GM12878 (cell line): ENCODE measurements around the gene MOGAT3. TPM values are rescaled to one million over a fixed set of nuclear protein-coding genes. Genes with fewer than 3 reads are reported as not detected.

Experiments used
- BMI1 ChIP-seq: fragments of 450-650 bp; IDR thresholded peaks from 2 replicates; pipeline ENCODE4 v1.6.1; 2016; ENCODE audit warnings: mild to moderate bottlenecking, moderate library complexity, borderline replicate concordance
- EP300 ChIP-seq, 2 experiments: fragments of 150-350 bp in 1 of 2; IDR thresholded peaks; 2 replicates each; pipeline ENCODE4 v1.6.1; 2011 to 2012; ENCODE audit warnings: low read depth in 2 of 2, low read length in 2 of 2, borderline replicate concordance in 1 of 2, improper control_type of control experiment in 1 of 2, inconsistent platforms in 1 of 2; ENCODE audit not compliant: control insufficient read depth in 1 of 2
- MTA3 ChIP-seq: IDR thresholded peaks from 2 replicates; pipeline ENCODE4 v1.6.1; 2012; ENCODE audit warnings: low read length, inconsistent platforms, borderline replicate concordance
- MXI1 ChIP-seq: fragments of 150-350 bp; IDR thresholded peaks from 2 replicates; pipeline ENCODE4 v1.6.1; 2011; ENCODE audit warnings: low read depth, mild to moderate bottlenecking, inconsistent platforms, low read length, improper control_type of control experiment
- NFIC ChIP-seq: IDR thresholded peaks from 2 replicates; pipeline ENCODE4 v1.6.1; 2012; ENCODE audit warnings: low read depth, mild to moderate bottlenecking, inconsistent platforms, low read length, moderate library complexity
- NFYA ChIP-seq: IDR thresholded peaks from 2 replicates; pipeline ENCODE4 v1.6.1; 2011; ENCODE audit warnings: low read depth, mild to moderate bottlenecking, low read length, improper control_type of control experiment, borderline replicate concordance
- RAD51 ChIP-seq: fragments of 450-650 bp; IDR thresholded peaks from 2 replicates; pipeline ENCODE4 v1.6.1; 2016; ENCODE audit warnings: moderate library complexity, mild to moderate bottlenecking, inconsistent platforms
- SP1 ChIP-seq: IDR thresholded peaks from one replicate; pipeline ENCODE4 v1.6.1; 2011; ENCODE audit warnings: low read depth, low read length
- SPI1 ChIP-seq: IDR thresholded peaks from 2 replicates; pipeline ENCODE4 v1.6.1; 2011; ENCODE audit warnings: low read depth, mild to moderate bottlenecking, low read length, moderate library complexity, borderline replicate concordance; ENCODE audit not compliant: insufficient read depth
- SREBF1 ChIP-seq: IDR thresholded peaks from 2 replicates; pipeline ENCODE4 v1.6.1; 2012; ENCODE audit warnings: mild to moderate bottlenecking, low read length
- SUZ12 ChIP-seq: fragments of 200-600 bp; sonication (generic); IDR thresholded peaks from one replicate; pipeline ENCODE4 v1.6.1; 2018; ENCODE audit warnings: antibody characterized with exemption, mild to moderate bottlenecking; ENCODE audit not compliant: unreplicated experiment
- YBX1 ChIP-seq: fragments of 450-650 bp; IDR thresholded peaks from 2 replicates; pipeline ENCODE4 v1.6.1; 2016; ENCODE audit warnings: antibody characterized with exemption
- ZNF274 ChIP-seq: IDR thresholded peaks from one replicate; pipeline ENCODE4 v1.8.0; 2011; ENCODE audit not compliant: insufficient read length, insufficient read depth
- ZZZ3 ChIP-seq: IDR thresholded peaks from 2 replicates; pipeline ENCODE4 v1.6.1; 2011; ENCODE audit warnings: low read depth; ENCODE audit not compliant: control insufficient read depth, insufficient read length
- polyA plus RNA-seq, 11 experiments: library from polyadenylated mRNA; depleted of rRNA in 4 of 11; unstranded in 6 of 11; stranded (reverse) in 5 of 11; fragments of >200 nt; fragmentation: Nextera tagmentation in 4 of 11; fragmentation: Illumina TruSeq in 1 of 11; extraction: Ambion mirVana in 4 of 11; extraction: Trizol in 1 of 11; gene quantifications; 1 replicate in 1 of 11; 2 replicates in 10 of 11; pipeline versions ENCODE4 v1.2.1 to v1.2.3, GENCODE V29; 2011 to 2016; ENCODE audit warnings: inconsistent platforms in 2 of 11, missing spikeins in 2 of 11, low read depth in 1 of 11
- total RNA-seq, 4 experiments: library from RNA; depleted of rRNA in 3 of 4; stranded (reverse); fragments of >200 nt in 3 of 4; fragmentation: Illumina TruSeq in 1 of 4; extraction: Trizol in 1 of 4; gene quantifications; 2 replicates each; pipeline versions ENCODE4 v1.2.1 to v1.2.3, GENCODE V29; 2013 to 2021
- TF ChIP-seq, protein P1 (sequence below): fragments of 450-650 bp; IDR thresholded peaks from 2 replicates; pipeline ENCODE4 v1.6.1; 2017; ENCODE audit warnings: antibody characterized with exemption, mild to moderate bottlenecking, moderate library complexity
- TF ChIP-seq, protein P2 (sequence below): fragments of 450-650 bp; formaldehyde crosslinking; IDR thresholded peaks from 2 replicates; pipeline ENCODE4 v1.4.0; 2022; ENCODE audit warnings: mild to moderate bottlenecking, moderate library complexity
- TF ChIP-seq, protein P3 (sequence below): fragments of 450-650 bp; conservative IDR thresholded peaks from 2 replicates; pipeline ENCODE4 v1.6.1; 2017; ENCODE audit warnings: mild to moderate bottlenecking, moderate library complexity
- TF ChIP-seq, protein P4 (sequence below): fragments of 450-650 bp; IDR thresholded peaks from 2 replicates; pipeline ENCODE4 v1.6.1; 2018; ENCODE audit warnings: mild to moderate bottlenecking, low read depth, moderate library complexity; ENCODE audit not compliant: partially characterized antibody

The MOGAT3 gene
- total and polyA plus RNA-seq, 10 of the 15 experiments (the other 5 are each of a cell fraction or from before 2014, with no cell fraction given) = 0.11 TPM; not detected in 9

DNA sequence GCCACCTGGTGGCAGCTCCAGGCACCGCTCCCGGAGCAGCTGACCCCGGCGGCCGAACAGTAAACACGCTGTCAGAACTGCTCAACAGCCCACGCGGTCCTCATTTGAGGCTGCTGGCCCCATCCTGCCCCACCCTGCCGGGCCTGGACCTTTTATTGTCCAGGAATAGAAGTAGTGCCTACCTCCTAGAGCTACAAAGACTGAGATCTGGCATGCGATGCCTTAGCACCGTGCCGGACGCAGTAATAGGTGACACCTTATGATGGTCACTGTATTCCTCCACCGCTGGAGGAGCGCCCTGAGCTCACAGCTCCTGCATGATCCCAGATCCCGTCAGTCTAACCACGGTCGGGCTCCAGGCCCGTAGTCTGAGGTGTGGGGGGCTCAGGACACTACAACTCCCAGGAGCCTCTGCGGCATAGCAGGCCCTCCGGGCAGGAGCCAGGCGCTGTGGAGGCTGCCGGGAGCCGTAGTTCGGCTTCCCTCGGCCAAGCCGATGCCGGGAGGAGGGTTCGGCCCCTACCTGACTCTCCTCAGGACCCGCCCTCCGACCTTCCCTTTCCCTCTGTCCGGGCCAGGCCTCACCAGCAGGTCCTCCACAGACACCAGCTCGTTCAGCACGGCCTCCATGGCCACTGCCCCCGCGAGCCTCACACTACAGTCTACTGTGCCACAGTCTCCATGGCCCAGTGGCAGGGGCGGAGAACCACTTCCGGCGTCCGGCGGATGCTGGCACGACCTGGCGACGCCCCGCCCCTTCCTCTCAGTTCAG is 43.7 kb upstream of the MOGAT3 start, which contains the start of gene FIS1 (continued):
- TF ChIP-seq, protein P1, sequence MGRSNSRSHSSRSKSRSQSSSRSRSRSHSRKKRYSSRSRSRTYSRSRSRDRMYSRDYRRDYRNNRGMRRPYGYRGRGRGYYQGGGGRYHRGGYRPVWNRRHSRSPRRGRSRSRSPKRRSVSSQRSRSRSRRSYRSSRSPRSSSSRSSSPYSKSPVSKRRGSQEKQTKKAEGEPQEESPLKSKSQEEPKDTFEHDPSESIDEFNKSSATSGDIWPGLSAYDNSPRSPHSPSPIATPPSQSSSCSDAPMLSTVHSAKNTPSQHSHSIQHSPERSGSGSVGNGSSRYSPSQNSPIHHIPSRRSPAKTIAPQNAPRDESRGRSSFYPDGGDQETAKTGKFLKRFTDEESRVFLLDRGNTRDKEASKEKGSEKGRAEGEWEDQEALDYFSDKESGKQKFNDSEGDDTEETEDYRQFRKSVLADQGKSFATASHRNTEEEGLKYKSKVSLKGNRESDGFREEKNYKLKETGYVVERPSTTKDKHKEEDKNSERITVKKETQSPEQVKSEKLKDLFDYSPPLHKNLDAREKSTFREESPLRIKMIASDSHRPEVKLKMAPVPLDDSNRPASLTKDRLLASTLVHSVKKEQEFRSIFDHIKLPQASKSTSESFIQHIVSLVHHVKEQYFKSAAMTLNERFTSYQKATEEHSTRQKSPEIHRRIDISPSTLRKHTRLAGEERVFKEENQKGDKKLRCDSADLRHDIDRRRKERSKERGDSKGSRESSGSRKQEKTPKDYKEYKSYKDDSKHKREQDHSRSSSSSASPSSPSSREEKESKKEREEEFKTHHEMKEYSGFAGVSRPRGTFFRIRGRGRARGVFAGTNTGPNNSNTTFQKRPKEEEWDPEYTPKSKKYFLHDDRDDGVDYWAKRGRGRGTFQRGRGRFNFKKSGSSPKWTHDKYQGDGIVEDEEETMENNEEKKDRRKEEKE = no peak
- TF ChIP-seq EP300 (IDR thresholded peaks at IDR 0.05; ENCODE audit: borderline replicate concordance in 1 of 2, control insufficient read depth in 1 of 2, low read depth in 2 of 2, low read length in 2 of 2) (0 out of 4 replicates have a peak, but pooled peaks of 1 of the 2 experiments have one; percentile 14), SREBF1 (peak; percentile 79), BMI1 (no peak), ZZZ3 (no peak), MXI1 (peak; percentile 83), SPI1 (peak; percentile 48; the same call in 1 of the 2 replicates), YBX1 (no peak), NFIC (no peak), RAD51 (peak; percentile 51; the same call in 1 of the 2 replicates), ZNF274 (no peak), MTA3 (no peak; the same call in 1 of the 2 replicates), SP1 (no peak), SUZ12 (no peak), NFYA (no peak)
- TF ChIP-seq, protein P2, sequence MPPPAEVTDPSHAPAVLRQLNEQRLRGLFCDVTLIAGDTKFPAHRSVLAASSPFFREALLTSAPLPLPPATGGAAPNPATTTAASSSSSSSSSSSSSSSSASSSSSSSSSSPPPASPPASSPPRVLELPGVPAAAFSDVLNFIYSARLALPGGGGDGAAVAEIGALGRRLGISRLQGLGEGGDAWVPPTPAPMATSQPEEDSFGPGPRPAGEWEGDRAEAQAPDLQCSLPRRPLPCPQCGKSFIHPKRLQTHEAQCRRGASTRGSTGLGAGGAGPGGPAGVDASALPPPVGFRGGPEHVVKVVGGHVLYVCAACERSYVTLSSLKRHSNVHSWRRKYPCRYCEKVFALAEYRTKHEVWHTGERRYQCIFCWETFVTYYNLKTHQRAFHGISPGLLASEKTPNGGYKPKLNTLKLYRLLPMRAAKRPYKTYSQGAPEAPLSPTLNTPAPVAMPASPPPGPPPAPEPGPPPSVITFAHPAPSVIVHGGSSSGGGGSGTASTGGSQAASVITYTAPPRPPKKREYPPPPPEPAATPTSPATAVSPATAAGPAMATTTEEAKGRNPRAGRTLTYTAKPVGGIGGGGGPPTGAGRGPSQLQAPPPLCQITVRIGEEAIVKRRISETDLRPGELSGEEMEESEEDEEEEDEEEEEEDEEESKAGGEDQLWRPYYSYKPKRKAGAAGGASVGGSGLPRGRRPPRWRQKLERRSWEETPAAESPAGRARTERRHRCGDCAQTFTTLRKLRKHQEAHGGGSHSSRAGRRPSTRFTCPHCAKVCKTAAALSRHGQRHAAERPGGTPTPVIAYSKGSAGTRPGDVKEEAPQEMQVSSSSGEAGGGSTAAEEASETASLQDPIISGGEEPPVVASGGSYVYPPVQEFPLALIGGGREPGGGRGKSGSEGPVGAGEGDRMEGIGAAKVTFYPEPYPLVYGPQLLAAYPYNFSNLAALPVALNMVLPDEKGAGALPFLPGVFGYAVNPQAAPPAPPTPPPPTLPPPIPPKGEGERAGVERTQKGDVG (CRISPR knock-in tag) = no peak
- TF ChIP-seq, protein P3, sequence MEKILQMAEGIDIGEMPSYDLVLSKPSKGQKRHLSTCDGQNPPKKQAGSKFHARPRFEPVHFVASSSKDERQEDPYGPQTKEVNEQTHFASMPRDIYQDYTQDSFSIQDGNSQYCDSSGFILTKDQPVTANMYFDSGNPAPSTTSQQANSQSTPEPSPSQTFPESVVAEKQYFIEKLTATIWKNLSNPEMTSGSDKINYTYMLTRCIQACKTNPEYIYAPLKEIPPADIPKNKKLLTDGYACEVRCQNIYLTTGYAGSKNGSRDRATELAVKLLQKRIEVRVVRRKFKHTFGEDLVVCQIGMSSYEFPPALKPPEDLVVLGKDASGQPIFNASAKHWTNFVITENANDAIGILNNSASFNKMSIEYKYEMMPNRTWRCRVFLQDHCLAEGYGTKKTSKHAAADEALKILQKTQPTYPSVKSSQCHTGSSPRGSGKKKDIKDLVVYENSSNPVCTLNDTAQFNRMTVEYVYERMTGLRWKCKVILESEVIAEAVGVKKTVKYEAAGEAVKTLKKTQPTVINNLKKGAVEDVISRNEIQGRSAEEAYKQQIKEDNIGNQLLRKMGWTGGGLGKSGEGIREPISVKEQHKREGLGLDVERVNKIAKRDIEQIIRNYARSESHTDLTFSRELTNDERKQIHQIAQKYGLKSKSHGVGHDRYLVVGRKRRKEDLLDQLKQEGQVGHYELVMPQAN = peak; percentile 93
- TF ChIP-seq, protein P4, sequence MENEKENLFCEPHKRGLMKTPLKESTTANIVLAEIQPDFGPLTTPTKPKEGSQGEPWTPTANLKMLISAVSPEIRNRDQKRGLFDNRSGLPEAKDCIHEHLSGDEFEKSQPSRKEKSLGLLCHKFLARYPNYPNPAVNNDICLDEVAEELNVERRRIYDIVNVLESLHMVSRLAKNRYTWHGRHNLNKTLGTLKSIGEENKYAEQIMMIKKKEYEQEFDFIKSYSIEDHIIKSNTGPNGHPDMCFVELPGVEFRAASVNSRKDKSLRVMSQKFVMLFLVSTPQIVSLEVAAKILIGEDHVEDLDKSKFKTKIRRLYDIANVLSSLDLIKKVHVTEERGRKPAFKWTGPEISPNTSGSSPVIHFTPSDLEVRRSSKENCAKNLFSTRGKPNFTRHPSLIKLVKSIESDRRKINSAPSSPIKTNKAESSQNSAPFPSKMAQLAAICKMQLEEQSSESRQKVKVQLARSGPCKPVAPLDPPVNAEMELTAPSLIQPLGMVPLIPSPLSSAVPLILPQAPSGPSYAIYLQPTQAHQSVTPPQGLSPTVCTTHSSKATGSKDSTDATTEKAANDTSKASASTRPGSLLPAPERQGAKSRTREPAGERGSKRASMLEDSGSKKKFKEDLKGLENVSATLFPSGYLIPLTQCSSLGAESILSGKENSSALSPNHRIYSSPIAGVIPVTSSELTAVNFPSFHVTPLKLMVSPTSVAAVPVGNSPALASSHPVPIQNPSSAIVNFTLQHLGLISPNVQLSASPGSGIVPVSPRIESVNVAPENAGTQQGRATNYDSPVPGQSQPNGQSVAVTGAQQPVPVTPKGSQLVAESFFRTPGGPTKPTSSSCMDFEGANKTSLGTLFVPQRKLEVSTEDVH = peak; percentile 68
